Measurements from ENCODE around the gene AKT3. TPM values are rescaled to one million over a fixed set of nuclear protein-coding genes. Genes with fewer than 3 reads are reported as not detected.

The AKT3 gene
- total RNA-seq, 1 donor from 2014 or later, result 169 TPM

- TF ChIP-seq CTCF (IDR thresholded peaks at IDR 0.05; ENCODE audit: partially characterized antibody, unreplicated experiment), result no peak
- Mint-ChIP-seq H3K4me3 (ENCODE audit: unreplicated experiment) (no peak overlapping the region), H3K4me1 (ENCODE audit: low read depth, unreplicated experiment) (peaks cover 42% of the 10 kb centered on the region), H3K36me3 (ENCODE audit: unreplicated experiment) (peaks cover 9% of the 10 kb centered on the region), H3K9me3 (ENCODE audit: unreplicated experiment) (peaks cover 31% of the 10 kb centered on the region), H3K27ac (ENCODE audit: unreplicated experiment) (peak overlapping the region; percentile 17), H3K27me3 (ENCODE audit: unreplicated experiment) (peaks cover 11% of the 10 kb centered on the region)
- no peak for DNase-seq
These were observed 351.9 kb downstream of the AKT3 start for GRCh38 chr1:243497939-243498681.

- H3K27me3 Mint-ChIP-seq (ENCODE audit: unreplicated experiment), result peaks cover 12% of the 10 kb centered on the region
These were observed 353.2 kb downstream of the AKT3 start for GRCh38 chr1:243496806-243497205.

GRCh38 chr1:243496187-243496646, 353.8 kb downstream of the AKT3 start:
- H3K4me1 Mint-ChIP-seq (ENCODE audit: low read depth, unreplicated experiment), result peaks cover 42% of the 10 kb centered on the region
- H3K36me3 Mint-ChIP-seq (ENCODE audit: unreplicated experiment), result no peaks in the 10 kb centered on the region
- H3K4me3 Mint-ChIP-seq (ENCODE audit: unreplicated experiment), result peak overlapping the region; percentile 68
- no peak for TF ChIP-seq CTCF (IDR thresholded peaks at IDR 0.05; ENCODE audit: partially characterized antibody, unreplicated experiment)
- H3K27me3 Mint-ChIP-seq (ENCODE audit: unreplicated experiment), result peaks cover 12% of the 10 kb centered on the region
- H3K27ac Mint-ChIP-seq (ENCODE audit: unreplicated experiment), result peak overlapping the region; percentile 91
- peak; percentile 74 for DNase-seq
- H3K9me3 Mint-ChIP-seq (ENCODE audit: unreplicated experiment), result peaks cover 33% of the 10 kb centered on the region

More at GRCh38 chr1:243496806-243497205, 353.2 kb downstream of the AKT3 start:
- H3K4me3 Mint-ChIP-seq (ENCODE audit: unreplicated experiment), result no peak overlapping the region
- peaks cover 45% of the 10 kb centered on the region for H3K4me1 Mint-ChIP-seq (ENCODE audit: low read depth, unreplicated experiment)
- no peak for TF ChIP-seq CTCF (IDR thresholded peaks at IDR 0.05; ENCODE audit: partially characterized antibody, unreplicated experiment)
- DNase-seq, result no peak
- peak overlapping the region; percentile 91 for H3K27ac Mint-ChIP-seq (ENCODE audit: unreplicated experiment)
- H3K9me3 Mint-ChIP-seq (ENCODE audit: unreplicated experiment), result peaks cover 35% of the 10 kb centered on the region
- no peaks in the 10 kb centered on the region for H3K36me3 Mint-ChIP-seq (ENCODE audit: unreplicated experiment)

GRCh38 chr1:243495442-243496186, 354.4 kb downstream of the AKT3 start:
- Mint-ChIP-seq H3K9me3 (ENCODE audit: unreplicated experiment) (peaks cover 33% of the 10 kb centered on the region), H3K27ac (ENCODE audit: unreplicated experiment) (peak overlapping the region; percentile 91), H3K36me3 (ENCODE audit: unreplicated experiment) (no peaks in the 10 kb centered on the region), H3K4me1 (ENCODE audit: low read depth, unreplicated experiment) (peaks cover 44% of the 10 kb centered on the region), H3K27me3 (ENCODE audit: unreplicated experiment) (peaks cover 12% of the 10 kb centered on the region), H3K4me3 (ENCODE audit: unreplicated experiment) (peak overlapping the region; percentile 30)
- no peak for DNase-seq
- no peak for TF ChIP-seq CTCF (IDR thresholded peaks at IDR 0.05; ENCODE audit: partially characterized antibody, unreplicated experiment)

Data from glutamatergic neuron (in vitro differentiated cells).